HL-60 (cell line): ENCODE data around the gene MIF4GD.

ENCODE experiments used
- DNase-seq, 2 experiments: peaks; one replicate each; pipeline ENCODE4 v3.0.0-alpha.2; 2010 to 2020; ENCODE audit warnings: low read depth in 1 of 2, low spot score in 1 of 2
- H3K27ac ChIP-seq: fragments of 250-450 bp; sonication (Bioruptor Pico); replicated peaks from 2 replicates; pipeline ENCODE4 v1.5.1; 2020; ENCODE audit warnings: mild to moderate bottlenecking, moderate library complexity
- H3K27me3 ChIP-seq: fragments of 250-450 bp; sonication (Bioruptor Pico); 2 replicates; pipeline ENCODE4 v1.5.1; 2021; ENCODE audit warnings: mild to moderate bottlenecking, moderate library complexity; ENCODE audit not compliant: insufficient read depth, poor library complexity, severe bottlenecking
- H3K4me3 ChIP-seq: replicated peaks from 2 replicates; pipeline ENCODE4 v1.5.1; 2011; ENCODE audit warnings: mild to moderate bottlenecking, control low read depth, low read length; ENCODE audit not compliant: insufficient read depth
- GABPA ChIP-seq: IDR thresholded peaks from 2 replicates; pipeline ENCODE4 v1.6.1; 2012; ENCODE audit warnings: low read depth
- POLR2AphosphoS5 ChIP-seq: IDR thresholded peaks from 2 replicates; pipeline ENCODE4 v1.6.1; 2012; ENCODE audit warnings: low read depth
- SPI1 ChIP-seq: IDR thresholded peaks from 2 replicates; pipeline ENCODE4 v1.6.1; 2012; ENCODE audit warnings: low read depth, mild to moderate bottlenecking, borderline replicate concordance
- TF ChIP-seq, protein P1 (sequence below): IDR thresholded peaks from one replicate; pipeline ENCODE4 v1.5.1; 2011; ENCODE audit warnings: low read length, control low read depth, inconsistent platforms; ENCODE audit not compliant: insufficient read depth
- TF ChIP-seq, protein P2 (sequence below): IDR thresholded peaks from 2 replicates; pipeline ENCODE4 v1.6.1; 2012; ENCODE audit warnings: low read depth; ENCODE audit not compliant: insufficient replicate concordance

Gene MIF4GD

DNA sequence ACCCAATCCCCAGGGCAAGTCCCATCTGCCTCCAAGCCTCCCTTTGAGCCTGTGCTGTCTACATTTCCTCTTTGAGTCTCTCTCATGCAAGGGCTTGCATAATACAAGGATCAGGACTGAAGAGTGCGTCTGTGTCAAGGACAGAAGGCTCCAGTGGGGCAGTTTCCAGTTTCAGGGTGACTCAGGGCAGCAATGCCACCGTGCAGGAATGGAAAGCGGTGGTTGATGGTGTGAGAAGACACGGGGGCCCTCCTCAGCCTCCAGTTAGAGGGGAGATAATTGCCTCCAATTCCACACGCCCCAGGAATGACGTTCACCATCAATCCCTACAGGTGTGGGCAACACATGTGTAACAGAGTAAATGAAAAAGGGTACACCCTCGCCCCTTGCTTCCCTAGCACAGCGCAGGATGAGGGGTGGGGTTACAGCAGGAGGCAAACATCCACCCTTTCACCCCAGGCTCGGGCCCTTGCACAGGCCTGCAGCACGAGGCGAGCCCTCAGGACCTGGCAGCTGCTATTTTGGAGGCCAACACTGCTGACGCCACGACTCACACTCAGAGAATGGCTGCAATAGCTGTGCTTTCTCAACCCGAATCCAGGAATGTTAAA, 43.0 kb upstream of the MIF4GD start:
- peak; percentile 62 for TF ChIP-seq POLR2AphosphoS5
- TF ChIP-seq, protein P1, sequence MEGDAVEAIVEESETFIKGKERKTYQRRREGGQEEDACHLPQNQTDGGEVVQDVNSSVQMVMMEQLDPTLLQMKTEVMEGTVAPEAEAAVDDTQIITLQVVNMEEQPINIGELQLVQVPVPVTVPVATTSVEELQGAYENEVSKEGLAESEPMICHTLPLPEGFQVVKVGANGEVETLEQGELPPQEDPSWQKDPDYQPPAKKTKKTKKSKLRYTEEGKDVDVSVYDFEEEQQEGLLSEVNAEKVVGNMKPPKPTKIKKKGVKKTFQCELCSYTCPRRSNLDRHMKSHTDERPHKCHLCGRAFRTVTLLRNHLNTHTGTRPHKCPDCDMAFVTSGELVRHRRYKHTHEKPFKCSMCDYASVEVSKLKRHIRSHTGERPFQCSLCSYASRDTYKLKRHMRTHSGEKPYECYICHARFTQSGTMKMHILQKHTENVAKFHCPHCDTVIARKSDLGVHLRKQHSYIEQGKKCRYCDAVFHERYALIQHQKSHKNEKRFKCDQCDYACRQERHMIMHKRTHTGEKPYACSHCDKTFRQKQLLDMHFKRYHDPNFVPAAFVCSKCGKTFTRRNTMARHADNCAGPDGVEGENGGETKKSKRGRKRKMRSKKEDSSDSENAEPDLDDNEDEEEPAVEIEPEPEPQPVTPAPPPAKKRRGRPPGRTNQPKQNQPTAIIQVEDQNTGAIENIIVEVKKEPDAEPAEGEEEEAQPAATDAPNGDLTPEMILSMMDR, result no peak
- peak; percentile 75; the same call in 1 of the 2 replicates for TF ChIP-seq SPI1
- Histone ChIP-seq H3K4me3 (no peak overlapping the region), H3K27ac (peak overlapping the region; percentile 96), H3K27me3 (no peaks in the 10 kb centered on the region)
- DNase-seq, result peak; percentile 87 to 90

DNA sequence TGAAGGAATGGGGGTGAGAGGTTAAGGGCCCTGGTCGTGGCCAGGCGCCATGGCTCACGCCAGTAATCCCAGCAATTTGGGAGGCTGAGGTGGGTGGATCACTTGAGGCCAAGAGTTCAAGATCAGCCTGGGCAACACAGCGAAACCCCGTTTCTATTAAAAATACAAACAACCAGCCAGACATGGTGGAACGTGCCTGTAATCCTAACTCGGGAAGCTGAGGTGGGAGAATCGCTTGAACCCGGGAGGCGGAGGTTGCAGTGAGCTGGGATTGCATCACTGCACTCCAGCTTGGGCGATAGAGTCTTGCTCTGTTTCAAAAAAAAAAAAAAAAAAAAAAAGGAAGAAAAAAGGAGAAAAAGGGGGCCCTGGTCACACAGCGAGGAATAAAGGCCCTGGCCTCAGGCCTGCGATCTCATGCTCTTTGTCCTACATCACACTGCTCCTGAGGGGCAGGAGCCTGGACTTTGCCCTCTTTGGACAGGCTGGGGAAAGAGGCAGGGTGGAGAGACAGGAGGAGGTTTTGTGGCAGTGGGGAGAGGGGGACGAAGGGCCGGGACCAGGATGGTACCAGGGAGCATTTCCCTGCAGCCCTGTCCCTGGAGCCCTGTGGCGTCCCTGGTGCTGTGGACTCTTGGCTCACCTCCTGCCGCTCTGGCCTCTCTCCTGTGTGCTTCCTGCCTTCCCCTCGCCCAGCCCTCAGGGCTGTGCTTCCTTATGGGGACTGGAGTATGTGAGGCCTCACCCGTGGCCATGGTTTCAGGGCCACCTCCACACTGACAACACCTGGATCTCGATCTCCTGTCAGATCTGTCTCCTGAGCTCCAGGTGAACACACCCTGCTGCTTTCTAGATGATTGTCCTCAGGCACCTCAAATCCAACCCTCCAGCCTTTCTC, 38.0 kb upstream of the MIF4GD start:
- DNase-seq, result peak in 1 of 2 experiments; percentile 69
- H3K4me3 ChIP-seq, result no peak overlapping the region
- no peaks in the 10 kb centered on the region for H3K27me3 ChIP-seq
- H3K27ac ChIP-seq, result peak overlapping the region; percentile 96
- TF ChIP-seq POLR2AphosphoS5, result peak; percentile 32; the same call in 1 of the 2 replicates
- TF ChIP-seq, protein P2, sequence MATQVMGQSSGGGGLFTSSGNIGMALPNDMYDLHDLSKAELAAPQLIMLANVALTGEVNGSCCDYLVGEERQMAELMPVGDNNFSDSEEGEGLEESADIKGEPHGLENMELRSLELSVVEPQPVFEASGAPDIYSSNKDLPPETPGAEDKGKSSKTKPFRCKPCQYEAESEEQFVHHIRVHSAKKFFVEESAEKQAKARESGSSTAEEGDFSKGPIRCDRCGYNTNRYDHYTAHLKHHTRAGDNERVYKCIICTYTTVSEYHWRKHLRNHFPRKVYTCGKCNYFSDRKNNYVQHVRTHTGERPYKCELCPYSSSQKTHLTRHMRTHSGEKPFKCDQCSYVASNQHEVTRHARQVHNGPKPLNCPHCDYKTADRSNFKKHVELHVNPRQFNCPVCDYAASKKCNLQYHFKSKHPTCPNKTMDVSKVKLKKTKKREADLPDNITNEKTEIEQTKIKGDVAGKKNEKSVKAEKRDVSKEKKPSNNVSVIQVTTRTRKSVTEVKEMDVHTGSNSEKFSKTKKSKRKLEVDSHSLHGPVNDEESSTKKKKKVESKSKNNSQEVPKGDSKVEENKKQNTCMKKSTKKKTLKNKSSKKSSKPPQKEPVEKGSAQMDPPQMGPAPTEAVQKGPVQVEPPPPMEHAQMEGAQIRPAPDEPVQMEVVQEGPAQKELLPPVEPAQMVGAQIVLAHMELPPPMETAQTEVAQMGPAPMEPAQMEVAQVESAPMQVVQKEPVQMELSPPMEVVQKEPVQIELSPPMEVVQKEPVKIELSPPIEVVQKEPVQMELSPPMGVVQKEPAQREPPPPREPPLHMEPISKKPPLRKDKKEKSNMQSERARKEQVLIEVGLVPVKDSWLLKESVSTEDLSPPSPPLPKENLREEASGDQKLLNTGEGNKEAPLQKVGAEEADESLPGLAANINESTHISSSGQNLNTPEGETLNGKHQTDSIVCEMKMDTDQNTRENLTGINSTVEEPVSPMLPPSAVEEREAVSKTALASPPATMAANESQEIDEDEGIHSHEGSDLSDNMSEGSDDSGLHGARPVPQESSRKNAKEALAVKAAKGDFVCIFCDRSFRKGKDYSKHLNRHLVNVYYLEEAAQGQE, result no peak

DNA sequence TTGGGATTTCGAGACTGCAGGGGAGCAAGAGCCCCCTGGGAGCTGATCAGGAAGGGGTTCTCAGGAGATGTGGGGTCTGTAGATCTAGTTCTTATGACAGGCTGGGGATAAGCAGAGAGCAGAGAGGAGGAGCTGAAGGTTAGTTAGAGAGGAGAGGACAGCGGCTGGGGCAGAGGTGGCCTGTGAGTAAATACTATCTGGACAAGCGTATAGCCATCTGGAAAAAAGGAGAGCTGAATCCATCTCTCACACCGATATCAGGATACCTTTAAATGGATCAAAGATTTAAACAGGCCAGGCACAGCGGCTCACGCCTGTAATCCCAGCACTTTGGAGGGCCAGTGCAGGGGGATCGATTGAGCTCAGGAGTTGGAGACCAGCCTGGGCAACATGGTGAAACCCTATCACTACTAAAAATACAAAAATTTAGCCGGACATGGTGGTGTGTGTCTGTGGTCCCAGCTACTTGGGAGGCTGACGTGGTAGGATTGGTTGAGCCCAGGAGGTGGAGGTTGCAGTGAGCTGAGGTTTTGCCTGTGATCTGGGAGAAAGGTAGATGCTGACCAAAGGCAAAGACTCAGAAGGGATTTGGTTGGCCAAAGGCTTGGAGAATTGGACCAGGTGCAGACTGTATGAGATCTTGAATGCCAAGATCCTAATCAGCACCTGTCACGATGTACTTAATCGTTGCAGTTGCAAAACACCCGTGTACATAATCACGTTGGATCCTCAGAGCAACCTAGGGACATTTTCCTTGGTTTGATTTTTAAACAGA, 37.1 kb upstream of the MIF4GD start:
- no peaks in the 10 kb centered on the region for H3K27me3 ChIP-seq
- H3K4me3 ChIP-seq, result no peak overlapping the region
- peak overlapping the region; percentile 96 for H3K27ac ChIP-seq
- DNase-seq, result no peak
- TF ChIP-seq, protein P1, result no peak
- no peak for TF ChIP-seq SPI1
- TF ChIP-seq GABPA, result no peak
- TF ChIP-seq, protein P2, result no peak
- no peak for TF ChIP-seq POLR2AphosphoS5
